ENCODE data around the gene OR10Z1. TPM values are rescaled to one million over a fixed set of nuclear protein-coding genes. Genes with fewer than 3 reads are reported as not detected.

The OR10Z1 gene
- total RNA-seq, 4 donors from 2014 or later = not detected

DNA sequence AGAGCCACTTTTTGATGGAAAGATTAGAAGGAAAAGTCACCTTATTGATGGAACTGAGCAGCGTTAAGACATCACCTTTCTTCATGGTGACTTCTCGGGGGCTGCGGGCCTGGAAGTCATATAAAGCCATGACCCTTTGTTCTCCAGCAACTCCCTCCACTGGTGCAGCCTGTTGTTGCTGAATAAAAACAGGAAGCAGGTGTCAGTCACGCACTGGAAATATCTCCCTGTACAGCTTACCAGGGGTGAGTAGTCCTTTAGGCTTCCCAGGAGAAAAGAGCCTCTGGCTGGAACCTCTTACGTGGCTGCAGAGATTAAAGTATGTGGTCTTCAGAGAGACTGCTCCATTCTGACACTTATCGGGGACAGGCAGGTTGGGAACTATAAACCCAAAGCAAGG, 49.5 kb downstream of the OR10Z1 start:
- ATAC-seq (ENCODE audit: low FRiP score) = no peak
- TF ChIP-seq, protein P1, sequence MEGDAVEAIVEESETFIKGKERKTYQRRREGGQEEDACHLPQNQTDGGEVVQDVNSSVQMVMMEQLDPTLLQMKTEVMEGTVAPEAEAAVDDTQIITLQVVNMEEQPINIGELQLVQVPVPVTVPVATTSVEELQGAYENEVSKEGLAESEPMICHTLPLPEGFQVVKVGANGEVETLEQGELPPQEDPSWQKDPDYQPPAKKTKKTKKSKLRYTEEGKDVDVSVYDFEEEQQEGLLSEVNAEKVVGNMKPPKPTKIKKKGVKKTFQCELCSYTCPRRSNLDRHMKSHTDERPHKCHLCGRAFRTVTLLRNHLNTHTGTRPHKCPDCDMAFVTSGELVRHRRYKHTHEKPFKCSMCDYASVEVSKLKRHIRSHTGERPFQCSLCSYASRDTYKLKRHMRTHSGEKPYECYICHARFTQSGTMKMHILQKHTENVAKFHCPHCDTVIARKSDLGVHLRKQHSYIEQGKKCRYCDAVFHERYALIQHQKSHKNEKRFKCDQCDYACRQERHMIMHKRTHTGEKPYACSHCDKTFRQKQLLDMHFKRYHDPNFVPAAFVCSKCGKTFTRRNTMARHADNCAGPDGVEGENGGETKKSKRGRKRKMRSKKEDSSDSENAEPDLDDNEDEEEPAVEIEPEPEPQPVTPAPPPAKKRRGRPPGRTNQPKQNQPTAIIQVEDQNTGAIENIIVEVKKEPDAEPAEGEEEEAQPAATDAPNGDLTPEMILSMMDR (IDR thresholded peaks at IDR 0.05) = no peak
- no peak for DNase-seq (ENCODE audit: low spot score)

Other genes starting within 250 kb of the OR10Z1 start
- gene OR10T2, start 205.8 kb upstream of the OR10Z1 start, total RNA-seq = not detected
- gene OR10K2, start 179.0 kb upstream of the OR10Z1 start, total RNA-seq = not detected
- not detected for gene OR10K1, start 143.4 kb upstream of the OR10Z1 start, total RNA-seq
- not detected for gene OR10R2, start 133.0 kb upstream of the OR10Z1 start, total RNA-seq
- gene OR6Y1, start 50.9 kb upstream of the OR10Z1 start, total RNA-seq = not detected
- not detected for gene OR6P1, start 34.7 kb upstream of the OR10Z1 start, total RNA-seq
- not detected for gene OR10X1, start 25.4 kb upstream of the OR10Z1 start, total RNA-seq
- 1 to 10 TPM in 2 of 4 donors, under 1 TPM in 2; 0.36 to 1.8 (median 0.83) TPM for gene SPTA1, start 81.4 kb downstream of the OR10Z1 start, total RNA-seq
- gene OR6K2, start 95.4 kb downstream of the OR10Z1 start, total RNA-seq = not detected
- not detected for gene OR6K3, start 115.5 kb downstream of the OR10Z1 start, total RNA-seq
- gene OR6K6, start 149.5 kb downstream of the OR10Z1 start, total RNA-seq = not detected
- gene OR6N1, start 166.9 kb downstream of the OR10Z1 start, total RNA-seq = not detected
- gene OR6N2, start 175.9 kb downstream of the OR10Z1 start, total RNA-seq = not detected
- 10 to 100 TPM in 2 of 4 donors, 1 to 10 TPM in 2; 7.4 to 27.0 (median 17.9) TPM for gene MNDA, start 226.1 kb downstream of the OR10Z1 start, total RNA-seq

All from omental fat pad (tissue), 4 donors.